ENCODE data around the gene HHLA2.

HHLA2 gene

GRCh38 chr3:108300103-108300849 is 3.9 kb downstream of the HHLA2 start:
- DNase-seq, result no peak

- DNase-seq, result no peak
These were observed 5.5 kb downstream of the HHLA2 start for GRCh38 chr3:108301695-108302404.

- DNase-seq, result no peak
These were observed 6.2 kb downstream of the HHLA2 start for GRCh38 chr3:108302570-108302969.

GRCh38 chr3:108305484-108306172 is 9.3 kb downstream of the HHLA2 start:
- DNase-seq, result no peak

GRCh38 chr3:108311797-108312196 is 15.4 kb downstream of the HHLA2 start:
- DNase-seq, result no peak

- no peak for DNase-seq
These were observed 16.3 kb downstream of the HHLA2 start for GRCh38 chr3:108312656-108313055.

- no peak for DNase-seq
These were observed 19.5 kb downstream of the HHLA2 start for GRCh38 chr3:108315767-108316301.

GRCh38 chr3:108319428-108320082 is 23.2 kb downstream of the HHLA2 start:
- no peak for DNase-seq

- no peak for DNase-seq
These were observed 24.5 kb downstream of the HHLA2 start for GRCh38 chr3:108320746-108321350.

- no peak for DNase-seq
These were observed 26.0 kb downstream of the HHLA2 start for GRCh38 chr3:108322352-108322751.

- no peak for DNase-seq
These were observed 27.8 kb downstream of the HHLA2 start for GRCh38 chr3:108324177-108324576.

- no peak for DNase-seq
These were observed 30.8 kb downstream of the HHLA2 start for GRCh38 chr3:108327168-108327567.

GRCh38 chr3:108328821-108329486 is 32.6 kb downstream of the HHLA2 start:
- no peak for DNase-seq

- DNase-seq, result no peak
These were observed 33.2 kb downstream of the HHLA2 start for GRCh38 chr3:108329508-108329907.

- no peak for DNase-seq
These were observed 33.6 kb downstream of the HHLA2 start for GRCh38 chr3:108329947-108330346.

- DNase-seq, result no peak
These were observed 35.4 kb downstream of the HHLA2 start for GRCh38 chr3:108331792-108332191.

- DNase-seq, result no peak
These were observed 37.6 kb downstream of the HHLA2 start for GRCh38 chr3:108333961-108334360.

- DNase-seq, result no peak
These were observed 38.4 kb downstream of the HHLA2 start for GRCh38 chr3:108334701-108335100.

- DNase-seq, result no peak
These were observed 42.7 kb downstream of the HHLA2 start for GRCh38 chr3:108338901-108339545.

- DNase-seq, result no peak
These were observed 45.6 kb downstream of the HHLA2 start for GRCh38 chr3:108341911-108342310.

GRCh38 chr3:108342837-108343486 is 46.6 kb downstream of the HHLA2 start:
- DNase-seq, result no peak

Data from NCI-H524 treated with DMSO at 0.1 percent for 48 hours (cell line).